Measurements from ENCODE around the gene ADRB2. TPM values are rescaled to one million over a fixed set of nuclear protein-coding genes. Genes with fewer than 3 reads are reported as not detected.

The ADRB2 gene
- total RNA-seq, 4 donors from 2014 or later, result 68.8 to 109 (median 86.4) TPM

GRCh38 chr5:148791696-148792095, 34.7 kb upstream of the ADRB2 start:
- no peaks in the 10 kb centered on the region for H3K9me3 ChIP-seq
- no peaks in the 10 kb centered on the region for H3K36me3 ChIP-seq
- WGBS, result 33% methylated on average over 2 of the region's 2 CpGs
- no peak for DNase-seq (ENCODE audit: low spot score in 2 of 2)
- no peaks in the 10 kb centered on the region for H3K27me3 ChIP-seq
- H3K4me3 ChIP-seq, result no peak overlapping the region
- H3K4me1 ChIP-seq, result peaks cover 8% of the 10 kb centered on the region
- no peak overlapping the region for H3K27ac ChIP-seq
- TF ChIP-seq EP300 (IDR thresholded peaks at IDR 0.05) (no peak), CTCF (IDR thresholded peaks at IDR 0.05) (no peak), POLR2A (IDR thresholded peaks at IDR 0.05) (no peak), POLR2AphosphoS5 (IDR thresholded peaks at IDR 0.05) (no peak)

- TF ChIP-seq EP300 (IDR thresholded peaks at IDR 0.05) (no peak), CTCF (IDR thresholded peaks at IDR 0.05) (no peak), POLR2A (IDR thresholded peaks at IDR 0.05) (no peak), POLR2AphosphoS5 (IDR thresholded peaks at IDR 0.05) (no peak)
- DNase-seq (ENCODE audit: low spot score in 2 of 2), result no peak
- Histone ChIP-seq H3K27me3 (no peaks in the 10 kb centered on the region), H3K4me3 (no peak overlapping the region), H3K9me3 (no peaks in the 10 kb centered on the region), H3K36me3 (no peaks in the 10 kb centered on the region), H3K27ac (no peak overlapping the region), H3K4me1 (peaks cover 8% of the 10 kb centered on the region)
- 87% methylated on average over 4 of the region's 4 CpGs for WGBS
Measured at GRCh38 chr5:148792744-148793143, 33.7 kb upstream of the ADRB2 start.

DNA sequence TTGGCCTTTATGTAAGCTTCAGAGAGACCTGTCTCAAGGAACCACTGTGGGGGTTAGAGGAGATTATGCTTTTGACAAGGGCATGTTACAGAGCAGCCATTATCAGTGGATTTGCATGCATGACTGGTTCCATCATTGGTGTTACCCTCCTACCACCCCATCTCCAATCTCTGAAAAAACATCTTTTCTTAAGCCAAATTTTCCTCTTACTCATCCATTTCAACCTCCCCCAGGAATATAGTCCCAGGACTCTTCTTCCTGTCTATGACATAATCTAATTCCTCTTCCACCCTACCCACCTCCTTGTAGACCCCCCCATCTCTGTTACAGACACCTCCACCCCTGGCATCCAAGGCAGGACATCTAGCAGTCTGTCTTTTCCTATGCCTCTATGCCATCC, 33.1 kb upstream of the ADRB2 start:
- no peak for TF ChIP-seq POLR2A (IDR thresholded peaks at IDR 0.05)
- TF ChIP-seq CTCF (IDR thresholded peaks at IDR 0.05), result no peak
- TF ChIP-seq POLR2AphosphoS5 (IDR thresholded peaks at IDR 0.05), result no peak
- no peak for TF ChIP-seq EP300 (IDR thresholded peaks at IDR 0.05)
- no peak overlapping the region for H3K4me3 ChIP-seq
- no peaks in the 10 kb centered on the region for H3K27me3 ChIP-seq
- H3K4me1 ChIP-seq, result peaks cover 8% of the 10 kb centered on the region
- H3K27ac ChIP-seq, result no peak overlapping the region
- no peak for DNase-seq (ENCODE audit: low spot score in 2 of 2)
- H3K9me3 ChIP-seq, result no peaks in the 10 kb centered on the region
- no peaks in the 10 kb centered on the region for H3K36me3 ChIP-seq

DNA sequence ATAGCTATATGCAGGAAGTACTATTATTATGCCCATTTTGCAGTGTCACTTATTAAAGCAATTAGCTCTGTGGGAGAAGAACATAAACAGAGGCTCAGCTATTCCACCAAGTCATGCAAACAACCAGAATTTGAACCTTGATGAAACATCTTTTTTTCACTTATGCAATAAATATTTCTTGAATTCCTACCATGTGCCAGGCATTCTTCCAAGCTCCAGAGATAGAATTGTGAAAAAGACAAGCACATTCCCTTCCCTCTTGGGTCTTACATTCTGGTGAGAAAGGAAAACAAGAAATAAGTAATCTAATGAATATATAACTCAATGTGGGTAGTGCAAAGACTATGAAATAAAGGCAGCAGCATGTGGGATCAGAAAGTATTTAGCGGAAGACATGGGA, 32.1 kb upstream of the ADRB2 start:
- Histone ChIP-seq H3K27me3 (no peaks in the 10 kb centered on the region), H3K4me1 (peaks cover 8% of the 10 kb centered on the region), H3K36me3 (no peaks in the 10 kb centered on the region), H3K4me3 (no peak overlapping the region), H3K27ac (no peak overlapping the region), H3K9me3 (no peaks in the 10 kb centered on the region)
- WGBS, result 97% methylated on average over 1 of the region's 1 CpG
- TF ChIP-seq POLR2AphosphoS5 (IDR thresholded peaks at IDR 0.05), result no peak
- TF ChIP-seq CTCF (IDR thresholded peaks at IDR 0.05), result no peak
- no peak for TF ChIP-seq POLR2A (IDR thresholded peaks at IDR 0.05)
- no peak for TF ChIP-seq EP300 (IDR thresholded peaks at IDR 0.05)
- no peak for DNase-seq (ENCODE audit: low spot score in 2 of 2)

DNA sequence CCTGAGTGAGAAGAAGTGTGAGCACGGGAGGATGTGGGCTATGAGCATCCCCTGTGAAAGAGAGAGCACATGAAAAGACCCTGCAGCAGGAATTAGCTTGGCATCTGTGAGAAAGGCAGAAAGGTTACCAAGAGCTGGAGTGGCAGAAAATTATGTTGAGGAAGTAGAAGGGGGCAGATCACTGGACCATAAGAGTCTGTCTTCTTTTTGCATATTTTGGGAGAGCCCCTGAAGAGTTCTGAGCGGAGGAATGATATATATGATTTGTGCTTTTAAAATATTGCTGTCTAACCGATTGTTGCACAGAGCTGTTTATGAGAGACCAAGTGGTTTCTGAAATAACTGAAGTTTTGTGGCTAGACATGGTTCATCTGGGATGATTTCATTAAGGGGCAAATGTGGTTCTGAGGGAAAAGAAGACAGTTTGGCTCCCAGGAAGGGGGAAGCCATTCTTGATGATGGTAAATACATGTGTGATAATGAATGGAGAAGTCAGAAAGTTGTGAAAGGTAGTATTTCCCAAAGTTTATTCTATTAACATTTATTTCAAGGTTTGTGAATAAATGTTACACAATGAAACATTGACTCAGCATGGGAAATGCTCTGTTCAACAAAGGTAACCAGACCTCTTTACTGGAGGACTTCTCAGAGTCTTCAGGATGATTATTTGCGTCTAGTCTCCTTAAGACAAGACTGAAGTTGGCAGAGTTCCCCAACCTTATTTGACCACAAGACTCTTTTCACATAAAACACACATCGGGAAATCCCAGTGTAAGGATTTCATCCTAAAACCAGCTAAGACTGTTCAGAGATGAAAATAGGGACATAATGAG, 31.5 kb upstream of the ADRB2 start:
- Histone ChIP-seq H3K36me3 (no peaks in the 10 kb centered on the region), H3K27me3 (no peaks in the 10 kb centered on the region), H3K4me1 (peaks cover 8% of the 10 kb centered on the region), H3K27ac (no peak overlapping the region), H3K4me3 (no peak overlapping the region), H3K9me3 (no peaks in the 10 kb centered on the region)
- TF ChIP-seq POLR2AphosphoS5 (IDR thresholded peaks at IDR 0.05), result no peak
- no peak for TF ChIP-seq POLR2A (IDR thresholded peaks at IDR 0.05)
- no peak for TF ChIP-seq CTCF (IDR thresholded peaks at IDR 0.05)
- no peak for TF ChIP-seq EP300 (IDR thresholded peaks at IDR 0.05)
- WGBS, result 77% methylated on average over 5 of the region's 5 CpGs
- DNase-seq (ENCODE audit: low spot score in 2 of 2), result no peak
